HG03571 (cell line): ENCODE results near the gene SRR.

Source experiments
- ATAC-seq: cut with Tn5 transposase; IDR thresholded peaks from one replicate; pipeline ENCODE4 v1.9.1; 2021; ENCODE audit not compliant: unreplicated experiment

Gene SRR

GRCh38 chr17:2369551-2370210 lies 65.9 kb downstream of the SRR start:
- no peak for ATAC-seq

DNA sequence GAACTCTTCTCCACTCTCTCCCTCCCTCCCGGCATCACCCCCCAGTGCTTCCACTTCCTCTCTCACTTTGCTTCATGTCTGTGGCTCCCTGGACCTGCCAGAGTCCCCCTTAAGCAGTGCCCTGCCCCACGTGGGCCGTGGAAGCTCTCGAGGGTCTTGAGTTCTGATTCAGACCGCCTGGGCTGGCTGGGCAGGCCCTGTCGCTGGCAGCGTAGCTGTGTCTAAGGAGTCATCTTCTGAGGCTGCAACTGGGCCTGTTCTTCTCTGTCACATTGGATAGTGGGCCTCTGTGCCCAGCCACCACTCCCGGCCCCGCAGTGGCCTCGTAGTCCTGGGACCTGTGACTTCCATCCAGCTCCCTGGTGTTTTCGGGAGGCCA lies 66.5 kb downstream of the SRR start:
- ATAC-seq: no peak

DNA sequence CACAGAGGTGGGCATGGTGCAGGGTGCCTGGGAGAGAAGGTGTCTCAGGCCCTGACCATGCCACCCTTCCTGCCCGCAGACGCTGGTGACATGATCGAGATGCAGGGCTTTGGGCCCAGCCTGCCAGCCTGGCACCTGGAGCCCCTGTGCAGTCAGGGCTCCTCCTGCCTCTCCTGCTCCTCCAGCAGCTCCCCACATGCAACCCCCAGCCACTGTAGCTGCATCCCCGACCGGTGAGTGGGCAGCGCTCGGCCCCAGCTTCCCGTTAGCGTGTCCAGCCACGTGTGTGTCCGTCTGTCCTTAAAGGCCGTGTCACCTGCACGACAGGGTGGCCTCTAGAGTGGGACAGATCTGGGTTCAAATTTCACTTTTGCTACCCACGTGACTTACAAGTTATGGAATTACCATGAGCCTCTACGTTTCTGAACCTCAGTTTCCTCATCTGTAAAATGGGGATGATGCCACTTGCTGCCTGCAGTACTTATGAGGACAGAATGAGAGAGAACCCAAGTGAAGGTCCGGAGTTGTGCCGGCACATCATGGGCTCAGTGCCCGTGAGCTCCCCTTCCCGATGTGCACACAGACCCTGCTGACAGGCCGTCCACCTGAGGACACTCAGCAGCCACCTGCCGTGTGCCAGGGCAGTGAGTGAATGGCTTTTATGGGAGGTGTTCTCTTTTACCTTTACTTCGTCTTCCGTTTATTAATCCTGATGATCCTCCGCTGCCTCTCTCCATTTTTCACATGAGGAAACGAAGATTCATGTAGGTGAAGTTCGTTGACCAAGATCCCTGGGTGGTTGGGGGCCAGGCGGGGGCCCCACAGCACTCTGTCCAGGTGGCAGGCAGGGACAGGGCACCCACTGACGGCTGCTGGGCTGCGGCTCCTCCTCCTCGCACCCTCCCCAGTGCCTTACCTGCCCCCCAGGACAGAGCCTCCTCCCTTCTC lies 67.7 kb downstream of the SRR start:
- ATAC-seq: no peak

DNA sequence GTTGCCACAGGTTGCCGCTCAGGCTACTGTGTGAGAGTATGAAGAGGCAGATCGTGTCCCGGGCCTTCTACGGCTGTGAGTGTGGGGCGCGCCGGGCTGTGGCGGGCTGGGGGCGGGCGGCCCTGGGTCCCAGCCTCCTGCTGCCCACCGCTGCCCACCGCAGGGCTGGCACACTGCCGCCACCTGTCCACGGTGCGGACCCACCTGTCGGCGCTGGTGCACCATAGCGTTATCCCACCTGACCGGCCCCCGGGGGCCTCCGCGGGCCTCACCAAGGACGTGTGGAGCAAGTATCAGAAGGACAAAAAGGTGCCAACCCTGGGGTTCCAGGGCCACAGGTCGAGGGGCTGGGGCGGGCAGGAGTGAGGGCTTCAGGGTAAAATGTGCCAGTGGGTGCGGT lies 68.4 kb downstream of the SRR start:
- no peak for ATAC-seq

DNA sequence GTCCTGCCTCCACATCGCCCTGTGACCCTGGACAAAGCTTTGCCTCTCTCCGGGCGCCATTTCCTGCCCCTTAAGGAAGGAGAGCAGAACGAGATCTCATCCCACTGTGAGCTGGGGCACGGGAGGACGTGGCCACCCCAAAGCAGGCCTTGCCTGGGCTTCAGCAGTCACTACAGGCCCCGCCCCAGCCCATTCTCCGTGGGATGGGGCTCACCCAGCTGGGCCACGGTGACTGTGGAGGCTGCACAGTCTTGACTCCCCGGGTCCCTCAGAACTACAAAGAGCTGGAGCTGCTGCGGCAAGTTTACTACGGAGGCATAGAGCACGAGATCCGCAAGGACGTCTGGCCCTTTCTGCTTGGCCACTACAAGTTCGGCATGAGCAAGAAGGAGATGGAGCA lies 68.9 kb downstream of the SRR start:
- no peak for ATAC-seq

DNA sequence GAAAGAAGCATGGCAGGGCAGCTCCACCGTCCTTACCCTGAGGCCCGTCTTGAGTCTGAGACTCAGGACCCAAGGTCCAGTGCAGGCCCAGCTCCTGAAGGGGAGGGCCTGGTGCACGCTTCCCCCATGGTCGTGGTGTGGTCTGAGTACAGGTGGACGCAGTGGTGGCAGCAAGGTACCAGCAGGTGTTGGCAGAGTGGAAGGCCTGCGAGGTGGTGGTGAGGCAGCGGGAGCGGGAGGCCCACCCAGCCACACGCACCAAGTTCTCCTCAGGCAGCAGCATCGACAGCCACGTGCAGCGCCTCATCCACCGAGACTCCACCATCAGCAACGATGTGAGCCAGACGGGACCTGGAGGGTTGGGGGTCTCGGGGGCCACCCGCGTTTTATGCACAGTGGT lies 69.4 kb downstream of the SRR start:
- no peak for ATAC-seq
